ENCODE data around the gene LMX1A. TPM values are rescaled to one million over a fixed set of nuclear protein-coding genes. Genes with fewer than 3 reads are reported as not detected.

LMX1A gene
- total RNA-seq, 2 donors from 2014 or later, result 0.28 TPM; not detected in 1

DNA sequence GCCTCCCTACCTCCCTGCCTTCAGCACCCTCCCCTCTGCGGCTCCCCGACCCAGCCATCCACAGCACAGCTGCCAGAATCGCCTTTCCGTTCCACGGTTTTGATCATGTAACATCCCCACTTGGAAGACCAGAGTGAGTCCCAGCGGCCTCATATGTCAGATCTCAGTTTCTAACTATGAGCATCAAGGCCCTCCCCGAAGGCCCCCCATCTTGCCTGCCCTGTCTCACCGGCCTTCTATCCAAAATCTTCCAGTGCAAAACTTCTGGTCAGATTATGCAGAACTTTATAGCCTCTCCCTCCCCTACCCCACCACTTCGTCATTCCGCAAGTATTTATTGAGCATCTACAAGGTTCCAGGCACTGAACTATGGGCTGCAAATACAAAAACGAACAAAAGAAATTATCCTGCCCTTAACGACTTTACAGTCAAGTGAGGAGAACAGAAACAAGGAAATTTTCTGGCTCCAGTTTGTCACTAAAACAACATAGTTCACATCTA, 20.3 kb upstream of the LMX1A start:
- Histone ChIP-seq H3K4me1 (replicated peaks) (peaks cover 4% of the 10 kb centered on the region), H3K9me3 (no peaks in the 10 kb centered on the region), H3K27ac (peak overlapping the region; percentile 78 to 86), H3K4me3 (peak overlapping the region in 1 of 2 donors; percentile 35), H3K36me3 (no peaks in the 10 kb centered on the region), H3K27me3 (replicated peaks; ENCODE audit: insufficient read depth) (no peaks in the 10 kb centered on the region)
- no peak for TF ChIP-seq POLR2AphosphoS5 (IDR thresholded peaks at IDR 0.05)
- no peak for TF ChIP-seq POLR2A (IDR thresholded peaks at IDR 0.05)
- TF ChIP-seq, protein P1, sequence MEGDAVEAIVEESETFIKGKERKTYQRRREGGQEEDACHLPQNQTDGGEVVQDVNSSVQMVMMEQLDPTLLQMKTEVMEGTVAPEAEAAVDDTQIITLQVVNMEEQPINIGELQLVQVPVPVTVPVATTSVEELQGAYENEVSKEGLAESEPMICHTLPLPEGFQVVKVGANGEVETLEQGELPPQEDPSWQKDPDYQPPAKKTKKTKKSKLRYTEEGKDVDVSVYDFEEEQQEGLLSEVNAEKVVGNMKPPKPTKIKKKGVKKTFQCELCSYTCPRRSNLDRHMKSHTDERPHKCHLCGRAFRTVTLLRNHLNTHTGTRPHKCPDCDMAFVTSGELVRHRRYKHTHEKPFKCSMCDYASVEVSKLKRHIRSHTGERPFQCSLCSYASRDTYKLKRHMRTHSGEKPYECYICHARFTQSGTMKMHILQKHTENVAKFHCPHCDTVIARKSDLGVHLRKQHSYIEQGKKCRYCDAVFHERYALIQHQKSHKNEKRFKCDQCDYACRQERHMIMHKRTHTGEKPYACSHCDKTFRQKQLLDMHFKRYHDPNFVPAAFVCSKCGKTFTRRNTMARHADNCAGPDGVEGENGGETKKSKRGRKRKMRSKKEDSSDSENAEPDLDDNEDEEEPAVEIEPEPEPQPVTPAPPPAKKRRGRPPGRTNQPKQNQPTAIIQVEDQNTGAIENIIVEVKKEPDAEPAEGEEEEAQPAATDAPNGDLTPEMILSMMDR (IDR thresholded peaks at IDR 0.05), result no peak
- WGBS, result 14% methylated on average over 12 of the region's 12 CpGs
- intact Hi-C loops (cut with DNase I), result no loop called here
- no peak for DNase-seq (ENCODE audit: low spot score)

DNA sequence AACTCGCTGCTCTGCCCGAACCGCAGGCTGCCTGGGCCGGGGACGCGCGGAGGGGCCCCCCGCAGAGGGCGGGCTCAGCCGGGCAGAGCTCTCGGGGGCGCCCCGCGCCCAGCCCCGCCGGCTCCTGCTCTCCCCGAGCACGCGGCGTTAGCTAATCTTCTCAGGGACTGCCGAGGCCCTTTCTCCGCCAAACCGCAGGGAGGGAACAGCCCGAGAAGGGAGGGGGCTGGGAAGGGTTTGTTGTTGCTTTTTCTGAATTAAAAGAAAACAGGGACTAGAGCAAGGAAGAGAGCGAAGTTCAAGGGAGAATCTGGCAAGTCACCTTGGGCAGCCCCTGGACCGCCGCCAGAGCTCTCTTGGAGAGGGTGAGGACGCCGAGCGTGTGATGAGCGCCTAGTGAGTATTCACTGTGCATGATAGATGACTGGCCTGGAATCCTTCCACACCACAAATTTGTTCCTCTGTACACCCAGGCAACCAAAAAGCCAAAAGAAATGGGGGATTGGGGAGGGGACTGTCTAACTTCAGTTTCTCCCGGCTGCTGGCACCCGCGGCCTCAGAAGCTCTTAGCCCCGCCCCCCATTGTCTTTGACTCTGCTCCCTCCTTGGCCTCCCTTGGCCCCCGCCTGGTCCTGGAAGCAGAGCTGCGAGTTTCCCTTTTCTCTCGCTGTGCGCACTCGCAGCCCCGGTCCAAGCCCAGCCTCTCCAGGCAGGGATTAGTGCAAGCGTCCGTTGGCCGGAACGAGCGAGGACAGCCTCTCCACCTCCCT, 19.7 kb upstream of the LMX1A start:
- no peaks in the 10 kb centered on the region for H3K27me3 ChIP-seq (replicated peaks; ENCODE audit: insufficient read depth)
- peaks cover 4% of the 10 kb centered on the region for H3K4me1 ChIP-seq (replicated peaks)
- intact Hi-C loops (cut with DNase I), result no loop called here
- 0% methylated on average over 46 of the region's 46 CpGs for WGBS
- H3K9me3 ChIP-seq, result no peaks in the 10 kb centered on the region
- H3K27ac ChIP-seq, result peak overlapping the region; percentile 78 to 86
- H3K36me3 ChIP-seq, result no peaks in the 10 kb centered on the region
- peak; percentile 84 for DNase-seq (ENCODE audit: low spot score)
- TF ChIP-seq, protein P1 (IDR thresholded peaks at IDR 0.05), result no peak
- peak; percentile 45 for TF ChIP-seq POLR2AphosphoS5 (IDR thresholded peaks at IDR 0.05)
- peak overlapping the region; percentile 26 to 35 for H3K4me3 ChIP-seq

DNA sequence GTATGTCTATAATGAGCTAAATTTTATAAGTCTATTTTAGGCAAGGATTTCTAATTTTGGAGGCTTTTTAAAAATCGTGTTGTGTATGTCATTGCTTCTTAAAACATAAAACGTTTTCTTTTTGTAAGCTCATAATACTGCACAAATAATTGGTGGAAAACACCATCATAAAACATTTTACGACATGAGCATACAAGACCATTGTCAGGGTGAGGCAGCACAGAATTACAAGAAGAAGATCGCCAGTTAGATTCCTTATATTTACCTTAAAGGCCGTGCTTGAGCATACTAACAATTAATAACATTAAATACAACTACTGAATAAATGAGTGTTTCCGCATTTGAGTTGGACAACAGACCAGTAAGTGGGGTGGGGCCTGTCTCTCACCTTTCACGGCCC, 19.1 kb upstream of the LMX1A start:
- TF ChIP-seq POLR2AphosphoS5 (IDR thresholded peaks at IDR 0.05), result no peak
- TF ChIP-seq, protein P1 (IDR thresholded peaks at IDR 0.05), result no peak
- no peak for TF ChIP-seq POLR2A (IDR thresholded peaks at IDR 0.05)
- WGBS, result 9% methylated on average over 7 of the region's 7 CpGs
- Histone ChIP-seq H3K9me3 (no peaks in the 10 kb centered on the region), H3K4me1 (replicated peaks) (peaks cover 4% of the 10 kb centered on the region), H3K36me3 (no peaks in the 10 kb centered on the region), H3K27me3 (replicated peaks; ENCODE audit: insufficient read depth) (no peaks in the 10 kb centered on the region), H3K27ac (peak overlapping the region; percentile 78 to 86), H3K4me3 (peak overlapping the region; percentile 26 to 35)
- DNase-seq (ENCODE audit: low spot score), result no peak
- intact Hi-C loops (cut with DNase I), result no loop called here

- no peak overlapping the region for H3K4me3 ChIP-seq
- DNase-seq (ENCODE audit: low spot score), result no peak
- no peak overlapping the region for H3K27ac ChIP-seq
- no peaks in the 10 kb centered on the region for H3K27me3 ChIP-seq (replicated peaks; ENCODE audit: insufficient read depth)
- 58% methylated on average over 5 of the region's 5 CpGs for WGBS
- H3K9me3 ChIP-seq, result no peaks in the 10 kb centered on the region
- TF ChIP-seq POLR2AphosphoS5 (IDR thresholded peaks at IDR 0.05) (no peak), POLR2A (IDR thresholded peaks at IDR 0.05) (no peak)
- TF ChIP-seq, protein P1 (IDR thresholded peaks at IDR 0.05), result no peak
- peaks cover 4% of the 10 kb centered on the region for H3K4me1 ChIP-seq (replicated peaks)
- no peaks in the 10 kb centered on the region for H3K36me3 ChIP-seq
- intact Hi-C loops (cut with DNase I), result no loop called here
Measured at GRCh38 chr1:165371588-165372225, 15.2 kb upstream of the LMX1A start.

Data from prostate gland (tissue), 2 donors.